ENCODE results near the gene SLC7A4.

Gene SLC7A4

DNA sequence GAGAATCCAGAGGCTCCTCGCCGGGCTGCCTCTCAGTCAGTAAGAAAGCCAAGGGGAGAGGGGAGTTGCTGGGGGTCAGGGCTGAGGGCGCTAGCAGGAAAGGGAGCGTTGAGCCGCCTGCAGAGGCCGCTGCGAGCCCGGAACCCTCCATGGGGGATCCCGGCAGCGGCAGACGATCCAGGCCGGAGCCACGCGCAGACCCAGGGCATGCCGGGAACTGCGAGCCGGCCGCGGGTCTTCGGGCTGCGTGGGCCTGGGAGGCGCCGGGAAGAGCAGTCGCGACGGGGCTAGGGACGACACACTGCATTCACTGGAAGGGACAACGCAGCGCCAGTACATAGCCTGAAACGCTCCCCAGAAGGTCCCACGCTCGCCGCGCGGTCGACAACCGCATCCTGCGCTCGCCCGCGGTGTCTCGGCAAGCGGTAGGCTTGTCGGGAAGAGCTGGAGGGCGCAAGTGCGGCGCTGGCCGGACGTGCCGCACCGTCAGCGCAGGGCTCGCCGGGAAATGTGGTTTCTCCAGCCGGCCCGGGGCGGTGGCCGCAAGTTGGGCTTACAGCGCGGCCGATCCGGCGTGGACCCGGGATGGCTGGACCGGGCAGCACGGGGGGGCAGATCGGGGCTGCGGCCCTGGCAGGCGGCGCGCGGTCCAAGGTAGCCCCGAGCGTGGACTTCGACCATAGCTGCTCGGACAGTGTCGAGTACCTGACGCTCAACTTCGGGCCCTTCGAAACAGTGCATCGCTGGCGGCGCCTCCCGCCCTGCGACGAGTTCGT is 50.4 kb downstream of the SLC7A4 start, which contains the start of gene LZTR1:
Gene LZTR1 (plus strand): TSS at position 511 of the 776 bp plus-strand sequence. CDS start 75 bp downstream, at position 586.
- peak within 1 kb of the TSS; percentile 95 for H3K4me3 ChIP-seq (ENCODE audit: control insufficient read depth, low read depth, low read length)
- peak; percentile 76 for DNase-seq (ENCODE audit: low read depth)
- TF ChIP-seq, protein P1, sequence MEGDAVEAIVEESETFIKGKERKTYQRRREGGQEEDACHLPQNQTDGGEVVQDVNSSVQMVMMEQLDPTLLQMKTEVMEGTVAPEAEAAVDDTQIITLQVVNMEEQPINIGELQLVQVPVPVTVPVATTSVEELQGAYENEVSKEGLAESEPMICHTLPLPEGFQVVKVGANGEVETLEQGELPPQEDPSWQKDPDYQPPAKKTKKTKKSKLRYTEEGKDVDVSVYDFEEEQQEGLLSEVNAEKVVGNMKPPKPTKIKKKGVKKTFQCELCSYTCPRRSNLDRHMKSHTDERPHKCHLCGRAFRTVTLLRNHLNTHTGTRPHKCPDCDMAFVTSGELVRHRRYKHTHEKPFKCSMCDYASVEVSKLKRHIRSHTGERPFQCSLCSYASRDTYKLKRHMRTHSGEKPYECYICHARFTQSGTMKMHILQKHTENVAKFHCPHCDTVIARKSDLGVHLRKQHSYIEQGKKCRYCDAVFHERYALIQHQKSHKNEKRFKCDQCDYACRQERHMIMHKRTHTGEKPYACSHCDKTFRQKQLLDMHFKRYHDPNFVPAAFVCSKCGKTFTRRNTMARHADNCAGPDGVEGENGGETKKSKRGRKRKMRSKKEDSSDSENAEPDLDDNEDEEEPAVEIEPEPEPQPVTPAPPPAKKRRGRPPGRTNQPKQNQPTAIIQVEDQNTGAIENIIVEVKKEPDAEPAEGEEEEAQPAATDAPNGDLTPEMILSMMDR (conservative IDR thresholded peaks at IDR 0.05; ENCODE audit: control insufficient read depth, insufficient read depth, low read depth, low read length), result peak; percentile 48

DNA sequence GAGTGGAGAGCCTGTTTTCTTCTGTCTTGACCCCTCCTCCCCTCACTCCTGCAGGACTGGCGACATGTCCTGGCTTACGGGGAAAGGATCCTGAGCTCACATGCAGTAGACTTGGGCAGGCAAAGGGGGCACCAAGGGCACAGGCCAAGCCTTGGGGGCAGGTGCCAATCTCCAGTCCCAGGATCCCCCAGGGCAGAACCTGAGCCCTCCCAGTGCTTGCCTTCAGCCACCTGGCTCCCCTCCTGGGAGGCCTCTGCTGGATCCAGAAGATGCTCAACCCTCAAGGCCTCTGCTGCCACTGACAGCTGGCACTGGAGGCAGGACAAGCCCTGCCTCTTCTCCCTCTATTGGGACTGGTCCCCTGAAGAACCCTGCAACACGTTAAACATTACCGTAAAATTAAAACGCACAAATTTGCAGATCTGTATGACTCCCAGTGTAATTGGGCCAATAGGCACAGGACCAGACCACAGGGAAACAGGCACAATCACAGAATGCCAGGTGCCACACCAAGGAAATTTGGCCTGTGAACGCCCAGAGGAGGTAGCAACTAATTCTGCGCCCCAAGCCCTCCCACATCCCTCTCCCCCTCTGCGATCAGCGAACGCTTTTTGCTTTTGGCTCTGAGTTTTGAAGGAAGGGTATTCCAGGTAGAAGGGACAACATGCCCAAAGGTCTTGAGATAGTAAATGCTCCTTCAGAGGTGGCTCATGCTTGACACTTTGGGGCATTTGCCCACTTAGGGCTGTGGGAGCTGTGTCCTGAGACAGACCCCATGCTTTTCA is 51.2 kb downstream of the SLC7A4 start:
- TF ChIP-seq, protein P1 (conservative IDR thresholded peaks at IDR 0.05; ENCODE audit: control insufficient read depth, insufficient read depth, low read depth, low read length), result no peak
- peak overlapping the region; percentile 95 for H3K4me3 ChIP-seq (ENCODE audit: control insufficient read depth, low read depth, low read length)
- no peak for DNase-seq (ENCODE audit: low read depth)

GRCh38 chr22:20980523-20980922 is 51.8 kb downstream of the SLC7A4 start:
- no peak overlapping the region for H3K4me3 ChIP-seq (ENCODE audit: control insufficient read depth, low read depth, low read length)
- DNase-seq (ENCODE audit: low read depth), result no peak
- TF ChIP-seq, protein P1 (conservative IDR thresholded peaks at IDR 0.05; ENCODE audit: control insufficient read depth, insufficient read depth, low read depth, low read length), result no peak

- TF ChIP-seq, protein P1 (conservative IDR thresholded peaks at IDR 0.05; ENCODE audit: control insufficient read depth, insufficient read depth, low read depth, low read length), result no peak
- H3K4me3 ChIP-seq (ENCODE audit: control insufficient read depth, low read depth, low read length), result peak overlapping the region; percentile 26
- DNase-seq (ENCODE audit: low read depth), result no peak
Measured at GRCh38 chr22:20979940-20980453, 52.4 kb downstream of the SLC7A4 start.

DNA sequence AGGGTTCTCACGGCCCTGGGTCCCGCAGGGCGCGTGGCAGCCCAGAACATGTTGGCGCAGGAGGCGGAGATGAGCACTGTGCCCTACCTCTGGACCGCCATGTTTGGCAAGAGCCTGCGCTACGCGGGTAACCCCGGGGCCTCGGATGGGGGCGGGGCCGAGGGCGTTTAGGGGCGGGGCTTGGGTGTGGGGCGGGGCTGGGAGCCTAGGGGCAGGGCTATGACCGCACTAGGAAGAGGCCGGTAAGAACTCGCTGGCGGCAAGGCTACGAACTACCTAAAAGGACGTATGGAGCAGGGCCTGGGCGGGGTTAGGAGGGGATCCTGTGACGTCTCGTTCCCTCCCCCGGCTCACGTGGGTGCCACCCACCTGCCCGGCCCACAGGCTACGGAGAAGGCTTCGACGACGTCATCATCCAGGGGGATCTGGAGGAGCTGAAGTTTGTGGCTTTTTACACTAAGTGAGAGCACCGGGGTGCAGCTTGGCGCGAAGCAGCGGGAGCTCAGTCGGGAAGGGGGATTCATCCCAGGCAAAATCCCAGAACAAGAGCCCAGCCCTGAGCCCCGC is 53.0 kb downstream of the SLC7A4 start:
- TF ChIP-seq, protein P1 (conservative IDR thresholded peaks at IDR 0.05; ENCODE audit: control insufficient read depth, insufficient read depth, low read depth, low read length), result no peak
- peak overlapping the region; percentile 26 for H3K4me3 ChIP-seq (ENCODE audit: control insufficient read depth, low read depth, low read length)
- peak; percentile 82 for DNase-seq (ENCODE audit: low read depth)
